Erythroblast (primary cell): ENCODE data around the gene KRT74.

ENCODE experiments used
- GATA1 ChIP-seq: IDR thresholded peaks from 2 replicates; pipeline ENCODE4 v1.6.1; 2011; ENCODE audit warnings: low read depth, mild to moderate bottlenecking, control low read depth, low read length, moderate library complexity
- POLR2A ChIP-seq: IDR thresholded peaks from 2 replicates; pipeline ENCODE4 v1.6.1; 2011; ENCODE audit warnings: mild to moderate bottlenecking, low read length

DNA sequence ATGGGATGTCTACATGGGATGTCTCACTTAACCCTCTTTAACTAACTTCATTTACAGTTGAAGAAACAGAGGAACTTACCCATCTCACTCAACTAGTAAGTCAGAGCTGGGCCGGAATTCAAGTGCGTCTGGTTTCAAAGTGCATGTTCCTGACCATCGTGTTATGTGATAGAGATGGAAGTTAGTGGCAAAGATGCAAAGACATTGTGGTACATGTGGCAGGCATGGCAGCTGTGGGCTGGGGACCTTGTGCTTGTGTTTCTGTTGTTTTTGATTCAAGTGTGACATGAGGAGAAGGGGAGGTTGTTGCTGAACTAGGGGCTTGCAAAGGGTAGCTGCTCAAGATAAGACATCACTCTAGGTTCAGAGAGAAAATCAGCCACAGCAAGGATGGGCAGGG, 2.3 kb upstream of the KRT74 start:
- TF ChIP-seq POLR2A (no peak), GATA1 (no peak)
